Measurements from ENCODE around the gene TALDO1. TPM values are rescaled to one million over a fixed set of nuclear protein-coding genes. Genes with fewer than 3 reads are reported as not detected.

The TALDO1 gene
- total RNA-seq, 2 donors from 2014 or later: 124 to 285 TPM

DNA sequence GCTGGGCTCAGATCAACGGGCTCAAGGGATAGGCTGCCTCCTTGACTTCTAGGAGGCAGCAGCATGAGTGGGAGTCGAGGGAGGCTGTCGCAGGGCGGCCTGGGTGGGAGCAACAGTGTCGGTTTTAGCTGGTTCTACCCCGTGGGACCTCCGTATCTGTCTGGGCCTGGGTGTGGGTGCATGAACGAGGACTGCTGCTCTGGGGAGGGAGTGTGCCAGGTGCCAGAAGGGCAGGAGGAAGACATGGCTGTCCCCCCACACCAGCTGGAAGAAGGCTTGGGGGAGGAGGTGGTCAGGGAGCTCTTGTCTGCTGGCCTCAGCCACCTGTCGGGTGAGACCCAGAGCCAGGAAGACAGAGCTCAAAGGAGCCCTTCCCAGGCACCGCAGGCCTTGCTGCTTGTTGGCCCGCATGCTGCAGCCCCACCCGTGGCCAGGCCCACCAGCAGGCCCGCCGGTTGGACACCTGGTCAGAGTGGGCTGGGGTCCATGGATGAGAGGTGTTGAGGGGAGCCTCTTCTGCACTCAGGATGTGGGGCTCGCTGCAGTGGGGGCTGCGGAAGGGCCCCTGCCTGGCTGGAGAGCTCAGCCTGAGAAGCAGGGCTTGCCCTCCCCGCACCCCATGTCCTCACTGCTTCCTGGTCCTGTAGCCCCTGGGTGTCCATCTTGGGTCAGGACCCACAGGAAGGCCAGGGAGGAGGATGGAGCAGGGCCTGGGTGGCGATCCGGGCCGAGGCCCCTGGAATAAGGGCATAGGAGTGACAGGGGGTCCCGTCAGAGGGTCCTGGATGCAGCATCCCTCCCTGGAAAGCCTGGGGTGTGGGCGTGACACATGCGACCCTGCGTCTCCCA, 39.2 kb downstream of the TALDO1 start:
- whole genome bisulfite sequencing: 90% methylated on average over 18 of the region's 24 CpGs
- Histone ChIP-seq H3K27me3 (replicated peaks; ENCODE audit: insufficient read depth) (no peaks in the 10 kb centered on the region), H3K36me3 (no peaks in the 10 kb centered on the region), H3K4me3 (no peak overlapping the region), H3K4me1 (replicated peaks) (no peaks in the 10 kb centered on the region), H3K27ac (no peak overlapping the region), H3K9me3 (no peaks in the 10 kb centered on the region)
- intact Hi-C loops (cut with DNase I): loop anchor here (10.0 kb wide), 1 partner anchor 122 kb away; no protein-coding TSS in a partner anchor
- TF ChIP-seq POLR2AphosphoS5 (IDR thresholded peaks at IDR 0.05) (no peak), POLR2A (IDR thresholded peaks at IDR 0.05) (no peak)
- TF ChIP-seq, protein P1, sequence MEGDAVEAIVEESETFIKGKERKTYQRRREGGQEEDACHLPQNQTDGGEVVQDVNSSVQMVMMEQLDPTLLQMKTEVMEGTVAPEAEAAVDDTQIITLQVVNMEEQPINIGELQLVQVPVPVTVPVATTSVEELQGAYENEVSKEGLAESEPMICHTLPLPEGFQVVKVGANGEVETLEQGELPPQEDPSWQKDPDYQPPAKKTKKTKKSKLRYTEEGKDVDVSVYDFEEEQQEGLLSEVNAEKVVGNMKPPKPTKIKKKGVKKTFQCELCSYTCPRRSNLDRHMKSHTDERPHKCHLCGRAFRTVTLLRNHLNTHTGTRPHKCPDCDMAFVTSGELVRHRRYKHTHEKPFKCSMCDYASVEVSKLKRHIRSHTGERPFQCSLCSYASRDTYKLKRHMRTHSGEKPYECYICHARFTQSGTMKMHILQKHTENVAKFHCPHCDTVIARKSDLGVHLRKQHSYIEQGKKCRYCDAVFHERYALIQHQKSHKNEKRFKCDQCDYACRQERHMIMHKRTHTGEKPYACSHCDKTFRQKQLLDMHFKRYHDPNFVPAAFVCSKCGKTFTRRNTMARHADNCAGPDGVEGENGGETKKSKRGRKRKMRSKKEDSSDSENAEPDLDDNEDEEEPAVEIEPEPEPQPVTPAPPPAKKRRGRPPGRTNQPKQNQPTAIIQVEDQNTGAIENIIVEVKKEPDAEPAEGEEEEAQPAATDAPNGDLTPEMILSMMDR (IDR thresholded peaks at IDR 0.05): no peak
- DNase-seq (ENCODE audit: low spot score): no peak

DNA sequence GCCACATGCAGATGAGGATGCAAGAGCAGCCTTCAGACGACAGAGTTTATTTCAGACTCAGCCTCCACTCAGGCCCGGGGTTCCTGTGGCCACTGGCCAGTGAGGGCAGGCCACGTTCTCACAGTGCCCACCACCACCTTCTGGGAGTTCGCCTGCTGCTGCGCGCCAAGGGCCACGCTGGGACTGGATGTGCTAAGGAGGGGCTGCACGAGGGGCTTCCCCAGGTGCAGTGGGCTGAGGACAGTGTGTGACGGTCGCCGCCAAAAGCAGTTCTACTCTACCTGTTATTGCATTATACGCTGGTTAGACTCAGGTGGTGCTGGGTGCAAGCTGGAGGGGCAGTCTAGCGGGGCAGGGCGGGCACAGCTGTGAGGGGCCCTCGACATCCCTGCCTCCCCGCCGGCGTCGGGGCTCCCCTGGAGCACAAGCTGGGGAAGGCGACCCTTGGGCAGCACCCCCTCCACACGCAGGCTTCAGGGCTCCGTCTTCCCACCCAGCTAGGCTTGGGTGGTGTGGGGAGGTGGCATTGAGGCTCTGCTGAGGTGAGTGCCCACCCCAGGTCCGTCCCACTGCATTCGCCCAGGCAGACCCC, 39.9 kb downstream of the TALDO1 start:
- Histone ChIP-seq H3K36me3 (no peaks in the 10 kb centered on the region), H3K4me3 (no peak overlapping the region), H3K9me3 (no peaks in the 10 kb centered on the region), H3K27ac (no peak overlapping the region), H3K27me3 (replicated peaks; ENCODE audit: insufficient read depth) (no peaks in the 10 kb centered on the region), H3K4me1 (replicated peaks) (no peaks in the 10 kb centered on the region)
- WGBS: 88% methylated on average over 21 of the region's 24 CpGs
- no peak for DNase-seq (ENCODE audit: low spot score)
- intact Hi-C loops (cut with DNase I): loop anchor here (10.0 kb wide), 1 partner anchor 122 kb away; no protein-coding TSS in a partner anchor
- TF ChIP-seq POLR2A (IDR thresholded peaks at IDR 0.05): no peak
- TF ChIP-seq, protein P1 (IDR thresholded peaks at IDR 0.05): no peak
- TF ChIP-seq POLR2AphosphoS5 (IDR thresholded peaks at IDR 0.05): no peak

DNA sequence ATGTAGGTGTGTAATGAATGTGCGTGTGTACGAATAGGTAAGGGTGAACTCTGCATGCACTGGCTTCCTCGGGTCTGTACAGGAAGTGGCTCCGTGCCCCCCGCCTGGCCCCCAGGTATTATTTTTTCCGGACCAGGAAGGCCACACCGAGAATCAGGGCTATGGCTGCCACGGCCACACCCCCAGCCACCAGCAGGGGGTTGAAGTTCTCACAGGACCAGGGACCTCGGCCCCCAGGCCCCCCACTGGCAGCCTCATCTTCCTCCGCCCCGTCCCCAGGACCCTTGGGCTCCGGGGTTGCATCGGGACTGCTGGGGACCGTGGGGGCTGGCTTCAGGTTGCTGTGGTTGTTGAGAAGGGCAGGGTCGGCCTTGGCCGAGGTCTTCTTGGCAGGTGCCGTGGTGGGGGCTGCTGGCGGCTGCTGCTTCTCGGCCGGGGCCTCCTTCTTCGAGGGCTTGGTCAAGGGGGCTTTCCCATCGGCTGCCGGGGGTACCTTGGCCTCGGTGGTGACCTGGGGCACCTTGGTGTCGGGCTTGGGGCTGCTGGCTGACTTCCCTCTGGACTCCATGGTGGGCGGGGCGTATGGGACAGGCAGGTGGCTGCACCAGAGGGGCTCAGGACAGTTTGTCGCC, 40.9 kb downstream of the TALDO1 start:
- H3K9me3 ChIP-seq: no peaks in the 10 kb centered on the region
- 64% methylated on average over 28 of the region's 28 CpGs for WGBS
- no peak overlapping the region for H3K27ac ChIP-seq
- TF ChIP-seq POLR2A (IDR thresholded peaks at IDR 0.05): no peak
- no peaks in the 10 kb centered on the region for H3K4me1 ChIP-seq (replicated peaks)
- no peak for DNase-seq (ENCODE audit: low spot score)
- intact Hi-C loops (cut with DNase I): loop anchor here (10.0 kb wide), 1 partner anchor 123 kb away; no protein-coding TSS in a partner anchor
- no peak overlapping the region for H3K4me3 ChIP-seq
- no peaks in the 10 kb centered on the region for H3K27me3 ChIP-seq (replicated peaks; ENCODE audit: insufficient read depth)
- no peaks in the 10 kb centered on the region for H3K36me3 ChIP-seq

DNA sequence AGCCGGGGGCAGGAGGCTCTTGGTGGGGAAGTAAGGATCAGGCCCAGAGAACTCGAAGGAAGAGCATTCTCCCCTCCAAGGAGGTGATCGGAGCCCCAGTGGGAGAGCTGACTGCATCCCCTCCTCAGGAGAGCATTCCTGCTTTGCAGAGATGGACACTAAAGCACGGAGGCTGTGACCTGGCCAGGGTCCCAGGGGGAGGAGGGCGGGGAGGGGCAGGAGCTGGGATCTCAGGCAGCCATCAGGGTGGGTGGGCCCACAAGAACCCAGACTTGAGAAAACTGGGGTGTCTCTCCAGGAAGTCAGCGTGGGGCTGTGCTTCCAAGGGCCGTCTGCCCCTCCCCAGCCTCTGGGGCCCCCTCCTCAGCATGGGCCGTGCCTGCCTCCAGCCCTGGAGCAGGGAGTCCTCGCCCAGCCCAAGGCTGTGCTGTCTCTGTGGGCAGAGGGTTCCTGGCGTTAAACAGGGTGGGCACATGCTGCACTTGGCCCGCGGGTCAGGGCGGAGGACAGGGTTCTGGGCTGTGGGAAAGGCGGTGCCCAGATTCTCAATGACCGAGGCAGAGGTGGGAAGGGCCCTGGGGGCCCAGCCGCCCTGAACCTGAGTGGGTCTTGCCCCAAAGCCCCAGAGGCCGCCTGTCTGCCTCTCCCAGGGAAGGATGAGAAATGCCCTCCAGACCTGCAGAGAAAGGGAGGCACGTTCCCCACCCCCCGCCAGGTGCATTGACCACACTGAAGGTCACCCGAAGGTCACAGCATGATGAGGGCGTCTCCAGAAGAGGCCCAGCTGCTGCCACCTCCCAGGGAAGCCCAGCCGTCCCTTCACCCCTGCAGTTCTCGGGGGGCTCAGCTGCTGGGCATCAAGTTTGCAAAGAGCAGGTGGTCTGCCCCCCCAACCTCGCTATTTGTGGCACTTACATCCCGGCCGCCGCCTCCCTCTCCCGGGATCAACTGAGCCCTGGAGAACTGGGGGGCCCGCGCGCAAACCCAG, 42.0 kb downstream of the TALDO1 start:
- H3K4me3 ChIP-seq: no peak overlapping the region
- intact Hi-C loops (cut with DNase I): loop anchor here (10.0 kb wide), 1 partner anchor 124 kb away; no protein-coding TSS in a partner anchor
- 31% methylated on average over 17 of the region's 31 CpGs for WGBS

More for the DNA sequence above, 42.0 kb downstream of the TALDO1 start:
- H3K36me3 ChIP-seq: no peaks in the 10 kb centered on the region
- H3K27me3 ChIP-seq (replicated peaks; ENCODE audit: insufficient read depth): no peaks in the 10 kb centered on the region
- no peak overlapping the region for H3K27ac ChIP-seq
- TF ChIP-seq POLR2AphosphoS5 (IDR thresholded peaks at IDR 0.05) (no peak), POLR2A (IDR thresholded peaks at IDR 0.05) (no peak)
- TF ChIP-seq, protein P1 (IDR thresholded peaks at IDR 0.05): no peak
- no peaks in the 10 kb centered on the region for H3K9me3 ChIP-seq
- no peaks in the 10 kb centered on the region for H3K4me1 ChIP-seq (replicated peaks)
- DNase-seq (ENCODE audit: low spot score): no peak

Measured in prostate gland (tissue), 2 donors.